Activated CD4-positive, alpha-beta memory T cell treated with anti-CD3 and anti-CD28 coated beads, Interleukin-2, amount 10 ng/mL, durations not matched to agents 7 days and 5 days (primary cell): ENCODE data around the gene AP5S1. TPM values are rescaled to one million over a fixed set of nuclear protein-coding genes. Genes with fewer than 3 reads are reported as not detected.

ENCODE experiments used
- CTCF ChIA-PET: fragments of 350-600 bp; sonication (Branson Sonifier 250); formaldehyde crosslinking; loops from one replicate; lab custom pipeline; 2021; ENCODE audit warnings: antibody characterized with exemption, inconsistent platforms; lab: Charles Lee
- POLR2A ChIA-PET: fragments of 350-600 bp; sonication (Branson Sonifier 250); formaldehyde crosslinking; loops from one replicate; lab custom pipeline; 2021; ENCODE audit warnings: antibody characterized with exemption; lab: Charles Lee
- DNase-seq: peaks from one replicate; pipeline ENCODE4 v3.0.0-alpha.2; 2020
- H3K27ac Mint-ChIP-seq: one replicate; pipeline ENCODE4 v1.8.0; 2021; ENCODE audit warnings: mild to moderate bottlenecking, mixed read lengths
- H3K27me3 Mint-ChIP-seq: one replicate; pipeline ENCODE4 v1.8.0; 2021; ENCODE audit warnings: mixed read lengths
- H3K36me3 Mint-ChIP-seq: one replicate; pipeline ENCODE4 v1.8.0; 2021; ENCODE audit warnings: low read depth, mixed read lengths
- H3K4me1 Mint-ChIP-seq: one replicate; pipeline ENCODE4 v1.8.0; 2021; ENCODE audit warnings: mixed read lengths
- H3K4me3 Mint-ChIP-seq: one replicate; pipeline ENCODE4 v1.8.0; 2021; ENCODE audit warnings: mild to moderate bottlenecking, mixed read lengths
- H3K9me3 Mint-ChIP-seq: one replicate; pipeline ENCODE4 v1.8.0; 2021; ENCODE audit warnings: mixed read lengths
- total RNA-seq, 2 experiments: library from RNA; stranded (reverse); gene quantifications; one replicate each; pipeline ENCODE4 v1.2.3, GENCODE V29; 2021

AP5S1 gene
- total RNA-seq, 2 experiments from 2014 or later: 12.7 to 15.5 TPM

GRCh38 chr20:3873507-3873906, 53.2 kb downstream of the AP5S1 start:
- Mint-ChIP-seq H3K4me3 (no peak overlapping the region), H3K36me3 (peaks cover 37% of the 10 kb centered on the region), H3K9me3 (no peaks in the 10 kb centered on the region), H3K27me3 (no peaks in the 10 kb centered on the region), H3K27ac (no peak overlapping the region), H3K4me1 (peaks cover 10% of the 10 kb centered on the region)
- ChIA-PET POLR2A (interaction anchor here (0.6 kb wide), 1 partner anchor 820 kb away, joined by 3 read pairs; no protein-coding TSS in a partner anchor), CTCF (no interaction called here)
- DNase-seq: no peak

DNA sequence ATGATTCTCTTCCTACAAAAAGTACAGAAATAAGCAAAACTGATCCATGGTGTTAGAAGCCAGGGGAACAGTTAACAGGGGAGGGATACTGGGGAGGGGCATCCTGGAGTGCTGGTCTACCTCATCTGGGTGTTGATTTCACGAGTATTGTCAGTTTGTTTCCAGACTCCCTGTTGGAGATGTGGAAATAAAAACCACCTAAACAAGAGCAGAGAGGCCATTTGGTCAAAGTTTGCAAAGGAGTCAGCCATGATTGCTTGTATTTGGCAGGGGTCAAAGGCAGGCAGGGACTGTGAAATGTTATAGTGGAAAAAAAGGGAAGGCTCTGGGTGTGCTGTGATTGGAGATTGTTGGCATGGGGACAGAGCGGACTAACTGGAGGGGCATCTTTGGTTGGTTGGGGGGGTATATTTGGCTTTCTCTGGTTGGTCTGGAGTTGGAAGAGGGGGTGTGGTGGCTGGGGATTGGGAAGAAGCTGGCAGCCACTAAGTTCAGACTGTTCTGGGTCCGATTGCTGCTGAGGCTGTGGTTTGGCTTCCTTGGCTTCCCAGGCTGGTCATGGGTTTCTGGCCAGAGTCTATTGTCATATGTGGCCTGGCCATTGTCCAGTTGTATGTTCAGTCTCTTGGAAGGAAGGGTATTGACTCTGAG, 54.0 kb downstream of the AP5S1 start:
- Mint-ChIP-seq H3K36me3 (peaks cover 39% of the 10 kb centered on the region), H3K27ac (peak overlapping the region; percentile 6), H3K4me1 (peaks cover 10% of the 10 kb centered on the region), H3K4me3 (no peak overlapping the region), H3K9me3 (no peaks in the 10 kb centered on the region), H3K27me3 (no peaks in the 10 kb centered on the region)
- DNase-seq: no peak
- POLR2A ChIA-PET: interaction anchor here (0.6 to 1.7 kb wide), 5 partner anchors 10 to 820 kb away, joined by 3 to 5 read pairs (median 4); no protein-coding TSS in a partner anchor
- CTCF ChIA-PET: interaction anchor here (0.8 kb wide), 1 partner anchor 163 kb away, joined by 3 read pairs; no protein-coding TSS in a partner anchor

DNA sequence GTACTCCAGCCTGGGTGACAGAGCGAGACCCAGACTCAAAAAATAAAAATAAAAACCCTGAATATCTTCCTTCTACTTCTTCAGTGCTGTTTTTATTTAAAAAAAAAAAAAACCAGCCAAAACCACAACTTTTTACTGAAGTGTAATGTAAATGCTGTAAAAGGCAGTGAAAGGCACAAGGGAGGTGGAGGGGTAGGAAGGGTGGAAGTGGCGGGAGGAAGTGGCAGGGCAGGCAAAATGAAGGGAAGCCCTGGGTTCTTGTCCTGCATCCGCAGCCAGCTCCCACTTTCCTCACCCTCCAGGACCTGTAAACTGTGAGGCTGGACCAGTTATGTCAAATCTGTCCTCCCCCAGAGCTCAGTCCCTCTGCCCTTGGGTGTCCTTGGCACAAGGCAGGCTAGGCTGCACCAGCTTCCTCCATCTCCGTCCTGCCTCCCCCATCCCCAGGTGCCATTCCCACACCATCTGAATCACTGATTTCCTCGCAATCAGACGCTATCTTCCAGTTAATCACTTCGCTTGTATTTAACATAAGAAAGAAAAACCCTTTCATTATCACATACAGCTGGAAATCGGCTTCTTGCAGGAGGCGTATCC, 55.1 kb downstream of the AP5S1 start:
- H3K27ac Mint-ChIP-seq: no peak overlapping the region
- H3K9me3 Mint-ChIP-seq: no peaks in the 10 kb centered on the region
- ChIA-PET CTCF (interaction anchor here (0.6 to 0.8 kb wide), 3 partner anchors 26 to 164 kb away, joined by 3 read pairs; no protein-coding TSS in a partner anchor), POLR2A (interaction anchor here (0.6 to 1.7 kb wide), 6 partner anchors 9 to 255 kb away, joined by 4 to 5 read pairs (median 4); partner anchors contain the start of gene AP5S1)
- H3K4me1 Mint-ChIP-seq: peaks cover 10% of the 10 kb centered on the region
- no peak overlapping the region for H3K4me3 Mint-ChIP-seq
- no peaks in the 10 kb centered on the region for H3K27me3 Mint-ChIP-seq
- H3K36me3 Mint-ChIP-seq: peaks cover 39% of the 10 kb centered on the region
- no peak for DNase-seq

DNA sequence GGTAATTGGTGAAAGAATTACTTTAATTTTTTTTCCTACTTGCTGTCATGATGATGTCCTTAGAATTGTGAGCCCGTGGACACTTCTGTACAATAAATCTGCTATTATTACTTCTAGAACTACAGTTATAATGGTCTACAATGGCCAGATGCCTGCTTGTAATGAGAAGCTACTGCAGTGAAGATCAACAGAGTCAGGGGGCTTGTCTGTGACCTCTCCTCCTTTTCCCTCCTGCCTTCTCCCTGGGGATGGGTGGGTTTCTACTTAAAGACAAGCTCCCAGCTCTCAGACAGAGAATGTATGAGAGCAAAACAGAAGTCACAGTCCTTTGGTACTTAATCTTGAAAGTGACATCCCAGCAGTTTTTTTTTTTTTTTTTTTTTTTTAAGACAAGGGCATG, 55.7 kb downstream of the AP5S1 start:
- no peak overlapping the region for H3K27ac Mint-ChIP-seq
- peaks cover 34% of the 10 kb centered on the region for H3K36me3 Mint-ChIP-seq
- peaks cover 10% of the 10 kb centered on the region for H3K4me1 Mint-ChIP-seq
- DNase-seq: no peak
- ChIA-PET POLR2A (interaction anchor here (0.6 to 1.7 kb wide), 4 partner anchors 14 to 254 kb away, joined by 4 to 5 read pairs (median 4); partner anchors contain the start of gene AP5S1), CTCF (interaction anchor here (0.6 kb wide), 1 partner anchor 25 kb away, joined by 3 read pairs; no protein-coding TSS in a partner anchor)
- H3K27me3 Mint-ChIP-seq: no peaks in the 10 kb centered on the region
- H3K4me3 Mint-ChIP-seq: no peak overlapping the region
- H3K9me3 Mint-ChIP-seq: no peaks in the 10 kb centered on the region

- H3K36me3 Mint-ChIP-seq: peaks cover 32% of the 10 kb centered on the region
- no peaks in the 10 kb centered on the region for H3K9me3 Mint-ChIP-seq
- no peaks in the 10 kb centered on the region for H3K27me3 Mint-ChIP-seq
- no peak for DNase-seq
- POLR2A ChIA-PET: interaction anchor here (0.7 to 1.1 kb wide), 2 partner anchors 47 to 57 kb away, joined by 4 to 5 read pairs; partner anchors contain the start of gene AP5S1
- CTCF ChIA-PET: interaction anchor here (0.6 kb wide), 1 partner anchor 14 kb away, joined by 4 read pairs; no protein-coding TSS in a partner anchor
- H3K4me1 Mint-ChIP-seq: peaks cover 10% of the 10 kb centered on the region
- H3K4me3 Mint-ChIP-seq: no peak overlapping the region
- H3K27ac Mint-ChIP-seq: no peak overlapping the region
Measured at GRCh38 chr20:3876676-3877075, 56.3 kb downstream of the AP5S1 start.

Other genes with a start within 250 kb of the AP5S1 start
- gene GFRA4, start 157.1 kb upstream of the AP5S1 start, total RNA-seq: not detected
- not detected for gene ADAM33, start 138.5 kb upstream of the AP5S1 start, total RNA-seq
- under 1 TPM in 1 of 2 experiments, not detected in 1; 0.03 TPM for gene SIGLEC1, start 107.9 kb upstream of the AP5S1 start, total RNA-seq
- gene HSPA12B, start 87.9 kb upstream of the AP5S1 start, total RNA-seq: under 1 TPM in 1 of 2 experiments, not detected in 1; 0.08 TPM
- gene ADISSP, start 52.8 kb upstream of the AP5S1 start, total RNA-seq: 10 to 100 TPM; 20.7 to 23.4 TPM
- not detected for gene SPEF1, start 39.1 kb upstream of the AP5S1 start, total RNA-seq
- 10 to 100 TPM; 67.0 to 68.0 TPM for gene CENPB, start 33.8 kb upstream of the AP5S1 start, total RNA-seq
- gene CDC25B, start 24.2 kb upstream of the AP5S1 start, total RNA-seq: 100 to 1,000 TPM; 452 to 454 TPM
- 10 to 100 TPM; 31.1 to 31.6 TPM for gene MAVS, start 26.3 kb downstream of the AP5S1 start, total RNA-seq
- gene PANK2, start 68.8 kb downstream of the AP5S1 start, total RNA-seq: 10 to 100 TPM; 63.3 to 63.8 TPM
- 10 to 100 TPM; 15.9 to 18.8 TPM for gene RNF24, start 195.0 kb downstream of the AP5S1 start, total RNA-seq